ENCODE data around the gene NAT9.
A peak's percentile ranks its signal among the peaks of the same experiment; 100 is the strongest.

The NAT9 gene

GRCh38 chr17:74743755-74744154 lies 32.4 kb downstream of the NAT9 start:
- DNase-seq = no peak

GRCh38 chr17:74742978-74743545 lies 33.1 kb downstream of the NAT9 start:
- DNase-seq = no peak

GRCh38 chr17:74742153-74742515 lies 34.0 kb downstream of the NAT9 start:
- no peak for DNase-seq

GRCh38 chr17:74740641-74741387 lies 35.3 kb downstream of the NAT9 start:
- DNase-seq = no peak

GRCh38 chr17:74740173-74740572 lies 36.0 kb downstream of the NAT9 start:
- no peak for DNase-seq

GRCh38 chr17:74739227-74739831 lies 36.8 kb downstream of the NAT9 start:
- no peak for DNase-seq

- no peak for DNase-seq
Measured at GRCh38 chr17:74738051-74738996, 37.8 kb downstream of the NAT9 start.

GRCh38 chr17:74737299-74738050 lies 38.7 kb downstream of the NAT9 start:
- no peak for DNase-seq

GRCh38 chr17:74736513-74737298 lies 39.4 kb downstream of the NAT9 start, which contains the start of gene RAB37:
Gene RAB37 (plus strand): TSS chr17:74737256. CDS start chr17:74737273, 17 bp downstream.
- peak; percentile 64 for DNase-seq

- no peak for DNase-seq
Measured at GRCh38 chr17:74734256-74734655, 41.9 kb downstream of the NAT9 start.

- no peak for DNase-seq
Measured at GRCh38 chr17:74733365-74734122, 42.6 kb downstream of the NAT9 start.

- no peak for DNase-seq
Measured at GRCh38 chr17:74732042-74732867, 43.9 kb downstream of the NAT9 start.

GRCh38 chr17:74731347-74731605 lies 44.9 kb downstream of the NAT9 start:
- DNase-seq = no peak

- no peak for DNase-seq
Measured at GRCh38 chr17:74730491-74731346, 45.4 kb downstream of the NAT9 start.

GRCh38 chr17:74729866-74730265 lies 46.3 kb downstream of the NAT9 start:
- no peak for DNase-seq

GRCh38 chr17:74729368-74729767 lies 46.8 kb downstream of the NAT9 start:
- DNase-seq = no peak

GRCh38 chr17:74728702-74729075 lies 47.5 kb downstream of the NAT9 start:
- DNase-seq = no peak

GRCh38 chr17:74728033-74728701 lies 48.0 kb downstream of the NAT9 start:
- no peak for DNase-seq

GRCh38 chr17:74725111-74725510 lies 51.0 kb downstream of the NAT9 start:
- no peak for DNase-seq

Data from NCI-H526 treated with DMSO at 0.1 percent for 48 hours (cell line).